A549 (cell line): ENCODE data around the gene RBM7. TPM values are rescaled to one million over a fixed set of nuclear protein-coding genes. Genes with fewer than 3 reads are reported as not detected.
A peak's percentile ranks its signal among the peaks of the same experiment; 100 is the strongest.

ENCODE experiments used
- ATAC-seq, 2 experiments: fragments of 200-7000 bp in 1 of 2; fragments of >200 bp in 1 of 2; cut with Nextera tagmentation in 1 of 2; cut with Tn5 transposase in 1 of 2; 3 replicates each; pipeline versions ENCODE4 v1.8.0 to v1.9.1; 2018 to 2020; ENCODE audit warnings: mild to moderate bottlenecking in 1 of 2, moderate library complexity in 1 of 2
- CTCF ChIA-PET: fragments of 300-600 bp; sonication (Branson Sonifier 250); formaldehyde crosslinking; extraction: SDS; loops from one replicate; lab custom pipeline; 2021; ENCODE audit warnings: antibody characterized with exemption, inconsistent platforms; lab: Yijun Ruan, JAX
- POLR2A ChIA-PET: fragments of 350-600 bp; formaldehyde crosslinking; extraction: SDS; loops from one replicate; lab custom pipeline; 2021; ENCODE audit warnings: antibody characterized with exemption, inconsistent platforms; lab: Yijun Ruan, JAX
- DNase-seq, 2 experiments: peaks; one replicate each; pipeline versions ENCODE4 v3.0.0 to v3.0.0-alpha.2; 2011 to 2016; ENCODE audit warnings: low read depth in 1 of 2, low spot score in 1 of 2
- FAIRE-seq: peaks from 2 replicates; lab custom pipeline; 2011; peaks lifted over from hg19 to GRCh38; lab: Jason Lieb, UNC
- H3K27ac ChIP-seq, 2 experiments: fragments of >200 bp; sonication (Bioruptor Twin); formaldehyde crosslinking; 3 replicates each; pipeline ENCODE4 v1.5.1; 2016 to 2017
- H3K4me1 ChIP-seq: fragments of >200 bp; sonication (Bioruptor Twin); formaldehyde crosslinking; 3 replicates; pipeline ENCODE4 v1.6.1; 2016
- H3K4me2 ChIP-seq: fragments of >200 bp; sonication (Bioruptor Twin); formaldehyde crosslinking; 3 replicates; pipeline ENCODE4 v1.6.1; 2016
- H3K4me3 ChIP-seq: fragments of >200 bp; sonication (Bioruptor Twin); formaldehyde crosslinking; 3 replicates; pipeline ENCODE4 v1.5.1; 2016
- H3K9me3 ChIP-seq: fragments of >200 bp; sonication (Bioruptor Twin); formaldehyde crosslinking; 3 replicates; pipeline ENCODE4 v1.6.1; 2016
- BHLHE40 ChIP-seq: IDR thresholded peaks from 2 replicates; pipeline ENCODE4 v1.6.1; 2012; ENCODE audit warnings: low read depth, low read length, inconsistent platforms
- ESRRA ChIP-seq: fragments of 150-350 bp; IDR thresholded peaks from 2 replicates; pipeline ENCODE4 v1.6.1; 2014; ENCODE audit warnings: mild to moderate bottlenecking, low read length, borderline replicate concordance
- FOSL2 ChIP-seq, 2 experiments: fragments of 450-650 bp in 1 of 2; fragments of >200 bp in 1 of 2; sonication (Bioruptor Twin) in 1 of 2; formaldehyde crosslinking; IDR thresholded peaks; 2 replicates each; pipeline versions ENCODE4 v1.5.0 to v1.6.1; 2016 to 2020; ENCODE audit warnings: mild to moderate bottlenecking in 1 of 2, moderate library complexity in 1 of 2
- FOXS1 ChIP-seq: fragments of 250-450 bp; sonication (Bioruptor Pico); IDR thresholded peaks from 2 replicates; pipeline ENCODE4 v1.5.0; 2020; ENCODE audit warnings: mild to moderate bottlenecking, moderate library complexity
- GATA3 ChIP-seq: IDR thresholded peaks from 2 replicates; pipeline ENCODE4 v1.6.1; 2012; ENCODE audit warnings: borderline replicate concordance
- HMGXB4 ChIP-seq: fragments of 250-450 bp; sonication (Bioruptor Pico); IDR thresholded peaks from 2 replicates; pipeline ENCODE4 v1.5.0; 2021; ENCODE audit warnings: mild to moderate bottlenecking, moderate library complexity, borderline replicate concordance
- HOXB5 ChIP-seq: fragments of 250-450 bp; sonication (Bioruptor Pico); IDR thresholded peaks from 2 replicates; pipeline ENCODE4 v1.5.0; 2020; ENCODE audit warnings: mild to moderate bottlenecking, moderate library complexity
- MAFK ChIP-seq: fragments of 450-650 bp; IDR thresholded peaks from 2 replicates; pipeline ENCODE4 v1.6.1; 2014; ENCODE audit not compliant: partially characterized antibody
- MAX ChIP-seq: IDR thresholded peaks from 2 replicates; pipeline ENCODE4 v1.6.1; 2012
- MAZ ChIP-seq: fragments of 150-350 bp; IDR thresholded peaks from 2 replicates; pipeline ENCODE4 v1.6.1; 2014; ENCODE audit warnings: antibody characterized with exemption, low read depth, low read length, borderline replicate concordance
- MYC ChIP-seq: IDR thresholded peaks from 2 replicates; pipeline ENCODE4 v1.6.1; 2012; ENCODE audit warnings: mild to moderate bottlenecking, inconsistent platforms, low read length, improper control_type of control experiment, borderline replicate concordance
- RFX5 ChIP-seq: fragments of 450-650 bp; IDR thresholded peaks from 2 replicates; pipeline ENCODE4 v1.7.1; 2014; ENCODE audit warnings: antibody characterized with exemption, mild to moderate bottlenecking, moderate library complexity
- WGBS: methylation state at CpG from one replicate; pipeline ENCODE4 v1.1.6; 2017; ENCODE audit errors: missing lambda C conversion rate; 5-methylcytosine and 5-hydroxymethylcytosine counted together
- polyA plus RNA-seq, 4 experiments: library from polyadenylated mRNA; depleted of rRNA in 3 of 4; stranded (reverse); fragments of >200 nt; fragmentation: RNase III in 1 of 4; extraction: RNeasy Plus Mini Kit Qiagen cat#74134 plus additional on column Dnase treatment in 1 of 4; gene quantifications; 2 replicates in 3 of 4; 3 replicates in 1 of 4; pipeline ENCODE4 v1.2.3, GENCODE V29; 2011 to 2017
- TF ChIP-seq, protein P1 (sequence below): fragments of 200-600 bp; sonication (generic); IDR thresholded peaks from 2 replicates; pipeline ENCODE4 v1.6.1; 2016; ENCODE audit warnings: antibody characterized with exemption, mild to moderate bottlenecking, moderate library complexity
- TF ChIP-seq, protein P2 (sequence below): fragments of 450-650 bp; IDR thresholded peaks from 2 replicates; pipeline ENCODE4 v1.6.1; 2014; ENCODE audit warnings: antibody characterized with exemption
- TF ChIP-seq, protein P3 (sequence below): IDR thresholded peaks from 2 replicates; pipeline ENCODE4 v1.6.1; 2012

RBM7 gene
- polyA plus RNA-seq, 2 of the 4 experiments (the other 2 are of a cell fraction) = 33.6 to 41.2 TPM

- H3K9me3 ChIP-seq = no peaks in the 10 kb centered on the region
- peak overlapping the region; percentile 62 for H3K4me2 ChIP-seq
- peak overlapping the region in 1 of 2 experiments; percentile 51; a peak in 2 of 6 replicates for H3K27ac ChIP-seq
- POLR2A ChIA-PET = no interaction called here
- H3K4me3 ChIP-seq = no peak overlapping the region
- DNase-seq (peak in 1 of 2 experiments; percentile 12), FAIRE-seq (no peak), ATAC-seq (peak; percentile 43 to 77; a peak in 4 of 6 replicates)
- TF ChIP-seq, protein P1, sequence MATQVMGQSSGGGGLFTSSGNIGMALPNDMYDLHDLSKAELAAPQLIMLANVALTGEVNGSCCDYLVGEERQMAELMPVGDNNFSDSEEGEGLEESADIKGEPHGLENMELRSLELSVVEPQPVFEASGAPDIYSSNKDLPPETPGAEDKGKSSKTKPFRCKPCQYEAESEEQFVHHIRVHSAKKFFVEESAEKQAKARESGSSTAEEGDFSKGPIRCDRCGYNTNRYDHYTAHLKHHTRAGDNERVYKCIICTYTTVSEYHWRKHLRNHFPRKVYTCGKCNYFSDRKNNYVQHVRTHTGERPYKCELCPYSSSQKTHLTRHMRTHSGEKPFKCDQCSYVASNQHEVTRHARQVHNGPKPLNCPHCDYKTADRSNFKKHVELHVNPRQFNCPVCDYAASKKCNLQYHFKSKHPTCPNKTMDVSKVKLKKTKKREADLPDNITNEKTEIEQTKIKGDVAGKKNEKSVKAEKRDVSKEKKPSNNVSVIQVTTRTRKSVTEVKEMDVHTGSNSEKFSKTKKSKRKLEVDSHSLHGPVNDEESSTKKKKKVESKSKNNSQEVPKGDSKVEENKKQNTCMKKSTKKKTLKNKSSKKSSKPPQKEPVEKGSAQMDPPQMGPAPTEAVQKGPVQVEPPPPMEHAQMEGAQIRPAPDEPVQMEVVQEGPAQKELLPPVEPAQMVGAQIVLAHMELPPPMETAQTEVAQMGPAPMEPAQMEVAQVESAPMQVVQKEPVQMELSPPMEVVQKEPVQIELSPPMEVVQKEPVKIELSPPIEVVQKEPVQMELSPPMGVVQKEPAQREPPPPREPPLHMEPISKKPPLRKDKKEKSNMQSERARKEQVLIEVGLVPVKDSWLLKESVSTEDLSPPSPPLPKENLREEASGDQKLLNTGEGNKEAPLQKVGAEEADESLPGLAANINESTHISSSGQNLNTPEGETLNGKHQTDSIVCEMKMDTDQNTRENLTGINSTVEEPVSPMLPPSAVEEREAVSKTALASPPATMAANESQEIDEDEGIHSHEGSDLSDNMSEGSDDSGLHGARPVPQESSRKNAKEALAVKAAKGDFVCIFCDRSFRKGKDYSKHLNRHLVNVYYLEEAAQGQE = no peak
- no peak for TF ChIP-seq BHLHE40
- TF ChIP-seq RFX5 = no peak
- no peak for TF ChIP-seq FOXS1
- no peak for TF ChIP-seq MYC
- TF ChIP-seq MAX = no peak
- TF ChIP-seq HMGXB4 (CRISPR knock-in tag) = no peak
- TF ChIP-seq ESRRA = no peak
- no peak for TF ChIP-seq GATA3
- no peak for TF ChIP-seq MAFK
- 55% methylated on average over 13 of the region's 13 CpGs for WGBS
- H3K4me1 ChIP-seq = peaks cover 14% of the 10 kb centered on the region
- CTCF ChIA-PET = interaction anchor here (1.0 to 1.7 kb wide), 2 partner anchors 9 to 26 kb away, joined by 4 to 5 read pairs; no protein-coding TSS in a partner anchor
Measured at GRCh38 chr11:114366331-114367243, 33.9 kb upstream of the RBM7 start.

DNA sequence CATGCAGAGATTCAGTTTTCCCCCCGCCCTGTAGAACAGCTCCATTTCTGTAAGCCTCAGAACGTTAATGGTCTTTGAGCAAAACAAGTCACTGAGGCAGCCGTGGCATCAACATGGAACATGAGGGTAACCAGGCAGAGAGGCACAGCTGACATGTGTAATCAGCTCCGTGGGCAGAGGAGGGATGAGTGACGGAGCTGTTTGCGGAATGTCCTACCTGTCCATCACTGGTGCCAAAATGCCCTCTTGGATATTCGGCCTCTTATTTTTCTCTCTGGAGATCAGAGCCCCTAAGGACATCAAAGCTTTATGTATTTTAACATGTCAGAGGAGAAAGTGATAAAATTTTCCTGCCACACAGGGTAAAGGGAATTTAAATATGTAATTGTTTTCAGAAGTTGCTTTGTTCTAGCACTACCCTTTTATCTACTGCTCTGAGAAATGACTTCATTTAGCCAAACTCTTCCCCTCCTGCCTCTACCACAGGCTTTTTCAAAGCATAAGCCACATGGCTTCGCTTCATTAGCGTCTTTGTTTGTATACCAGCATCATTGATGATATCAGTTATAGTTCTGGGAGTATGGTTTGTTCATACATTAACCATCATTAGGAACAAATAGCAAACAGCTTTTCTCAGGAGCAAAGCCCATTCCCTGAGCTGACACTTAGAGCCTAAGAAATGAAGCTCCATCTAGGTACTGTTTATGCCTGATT lies 33.1 kb upstream of the RBM7 start:
- H3K9me3 ChIP-seq = no peaks in the 10 kb centered on the region
- ATAC-seq (no peak), FAIRE-seq (no peak), DNase-seq (no peak)
- no peak overlapping the region for H3K4me3 ChIP-seq
- H3K27ac ChIP-seq = peak overlapping the region in 1 of 2 experiments; percentile 34; a peak in 2 of 6 replicates
- WGBS = 73% methylated on average over 9 of the region's 9 CpGs
- peak overlapping the region; percentile 62 for H3K4me2 ChIP-seq
- ChIA-PET POLR2A (interaction anchor here (0.6 kb wide), 1 partner anchor 86 kb away, joined by 3 read pairs; no protein-coding TSS in a partner anchor), CTCF (interaction anchor here (0.7 to 1.7 kb wide), 4 partner anchors 8 to 27 kb away, joined by 3 to 5 read pairs (median 4); no protein-coding TSS in a partner anchor)
- peaks cover 14% of the 10 kb centered on the region for H3K4me1 ChIP-seq
- TF ChIP-seq HOXB5 (CRISPR knock-in tag) (no peak), FOSL2 (IDR thresholded peaks at IDR 0.05) (no peak), FOSL2 (CRISPR knock-in tag; IDR thresholded peaks at IDR 0.05) (no peak), MAZ (no peak)
- TF ChIP-seq, protein P2, sequence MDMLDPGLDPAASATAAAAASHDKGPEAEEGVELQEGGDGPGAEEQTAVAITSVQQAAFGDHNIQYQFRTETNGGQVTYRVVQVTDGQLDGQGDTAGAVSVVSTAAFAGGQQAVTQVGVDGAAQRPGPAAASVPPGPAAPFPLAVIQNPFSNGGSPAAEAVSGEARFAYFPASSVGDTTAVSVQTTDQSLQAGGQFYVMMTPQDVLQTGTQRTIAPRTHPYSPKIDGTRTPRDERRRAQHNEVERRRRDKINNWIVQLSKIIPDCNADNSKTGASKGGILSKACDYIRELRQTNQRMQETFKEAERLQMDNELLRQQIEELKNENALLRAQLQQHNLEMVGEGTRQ = no peak
- TF ChIP-seq, protein P3, sequence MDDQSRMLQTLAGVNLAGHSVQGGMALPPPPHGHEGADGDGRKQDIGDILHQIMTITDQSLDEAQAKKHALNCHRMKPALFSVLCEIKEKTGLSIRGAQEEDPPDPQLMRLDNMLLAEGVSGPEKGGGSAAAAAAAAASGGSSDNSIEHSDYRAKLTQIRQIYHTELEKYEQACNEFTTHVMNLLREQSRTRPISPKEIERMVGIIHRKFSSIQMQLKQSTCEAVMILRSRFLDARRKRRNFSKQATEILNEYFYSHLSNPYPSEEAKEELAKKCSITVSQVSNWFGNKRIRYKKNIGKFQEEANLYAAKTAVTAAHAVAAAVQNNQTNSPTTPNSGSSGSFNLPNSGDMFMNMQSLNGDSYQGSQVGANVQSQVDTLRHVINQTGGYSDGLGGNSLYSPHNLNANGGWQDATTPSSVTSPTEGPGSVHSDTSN = no peak
